GM23338 (cell line): ENCODE results near the gene FDXR. TPM values are rescaled to one million over a fixed set of nuclear protein-coding genes. Genes with fewer than 3 reads are reported as not detected.

Source experiments
- polyA plus RNA-seq: library from polyadenylated mRNA; unstranded; fragments of >200 nt; fragmentation: Nextera tagmentation; extraction: Ambion mirVana; gene quantifications from 2 replicates; pipeline ENCODE4 v1.2.1, GENCODE V29; 2016
- total RNA-seq: library from RNA; depleted of rRNA; stranded (reverse); fragments of >200 nt; shearing (Covaris generic); gene quantifications from 2 replicates; pipeline ENCODE4 v1.2.3, GENCODE V29; 2014; rRNA removed

FDXR gene
- total and polyA plus RNA-seq, 2 experiments from 2014 or later, result 21.7 to 33.1 TPM

Other genes with a start within 250 kb of the FDXR start
- gene CD300E, start 249.3 kb downstream of the FDXR start, total RNA-seq, result not detected in 2 replicates
- gene CD300E, start 249.3 kb downstream of the FDXR start, polyA plus RNA-seq, result not detected in 2 replicates
- not detected in 2 replicates for gene CD300LF, start 160.1 kb downstream of the FDXR start, total RNA-seq
- not detected in 2 replicates for gene CD300LF, start 160.1 kb downstream of the FDXR start, polyA plus RNA-seq
- gene RAB37, start 135.7 kb downstream of the FDXR start, total RNA-seq, result 3.4 and 5.2 TPM in 2 replicates
- gene RAB37, start 135.7 kb downstream of the FDXR start, polyA plus RNA-seq, result 3.3 and 3.6 TPM in 2 replicates
- 85.8 and 100 TPM in 2 replicates for gene NHERF1, start 124.4 kb downstream of the FDXR start, total RNA-seq
- 48.8 and 49.3 TPM in 2 replicates for gene NHERF1, start 124.4 kb downstream of the FDXR start, polyA plus RNA-seq
- 37.5 and 62.1 TPM in 2 replicates for gene NAT9, start 96.6 kb downstream of the FDXR start, total RNA-seq
- 30.7 and 37.3 TPM in 2 replicates for gene NAT9, start 96.6 kb downstream of the FDXR start, polyA plus RNA-seq
- gene GRIN2C, start 13.1 kb downstream of the FDXR start, total RNA-seq, result 0.10 TPM in 1 of 2 replicates, not detected in the other
- 0.07 and 0.19 TPM in 2 replicates for gene GRIN2C, start 13.1 kb downstream of the FDXR start, polyA plus RNA-seq
- 0.73 and 1.6 TPM in 2 replicates for gene FADS6, start 20.6 kb upstream of the FDXR start, total RNA-seq
- gene FADS6, start 20.6 kb upstream of the FDXR start, polyA plus RNA-seq, result 0.35 and 0.42 TPM in 2 replicates
- gene USH1G, start 50.3 kb upstream of the FDXR start, total RNA-seq, result 1.7 and 3.5 TPM in 2 replicates
- gene USH1G, start 50.3 kb upstream of the FDXR start, polyA plus RNA-seq, result 0.28 and 0.34 TPM in 2 replicates
- gene OTOP2, start 51.3 kb upstream of the FDXR start, total RNA-seq, result not detected in 2 replicates
- gene OTOP2, start 51.3 kb upstream of the FDXR start, polyA plus RNA-seq, result not detected in 2 replicates
- gene OTOP3, start 62.9 kb upstream of the FDXR start, total RNA-seq, result not detected in 2 replicates
- not detected in 2 replicates for gene OTOP3, start 62.9 kb upstream of the FDXR start, polyA plus RNA-seq
- gene HID1, start 99.8 kb upstream of the FDXR start, total RNA-seq, result 6.3 and 8.7 TPM in 2 replicates
- gene HID1, start 99.8 kb upstream of the FDXR start, polyA plus RNA-seq, result 9.0 and 10.9 TPM in 2 replicates
- 34.4 and 35.8 TPM in 2 replicates for gene CDR2L, start 114.6 kb upstream of the FDXR start, total RNA-seq
- 17.7 and 18.3 TPM in 2 replicates for gene CDR2L, start 114.6 kb upstream of the FDXR start, polyA plus RNA-seq
- 38.0 and 48.5 TPM in 2 replicates for gene MRPL58, start 139.7 kb upstream of the FDXR start, total RNA-seq
- gene MRPL58, start 139.7 kb upstream of the FDXR start, polyA plus RNA-seq, result 66.7 and 68.0 TPM in 2 replicates
- gene ATP5PD, start 174.0 kb upstream of the FDXR start, total RNA-seq, result 240 and 244 TPM in 2 replicates
- 1,144 and 1,234 TPM in 2 replicates for gene ATP5PD, start 174.0 kb upstream of the FDXR start, polyA plus RNA-seq
- 24.3 and 30.0 TPM in 2 replicates for gene KCTD2, start 174.2 kb upstream of the FDXR start, total RNA-seq
- 7.4 and 8.1 TPM in 2 replicates for gene KCTD2, start 174.2 kb upstream of the FDXR start, polyA plus RNA-seq
- gene SLC16A5, start 215.0 kb upstream of the FDXR start, total RNA-seq, result 30.1 and 40.0 TPM in 2 replicates
- gene SLC16A5, start 215.0 kb upstream of the FDXR start, polyA plus RNA-seq, result 5.0 and 7.3 TPM in 2 replicates
- 4.5 and 5.6 TPM in 2 replicates for gene ARMC7, start 237.0 kb upstream of the FDXR start, total RNA-seq
- 6.3 and 8.4 TPM in 2 replicates for gene ARMC7, start 237.0 kb upstream of the FDXR start, polyA plus RNA-seq